OCI-LY1 (cell line): ENCODE results near the gene ZYX.

Experiments
- H2AFZ ChIP-seq: fragments of 200-600 bp; sonication (generic), shearing (Covaris generic); 2 replicates; pipeline ENCODE4 v1.6.0; 2014; ENCODE audit warnings: antibody characterized with exemption, mild to moderate bottlenecking, low read length
- H3F3A ChIP-seq: fragments of 200-600 bp; sonication (generic), shearing (Covaris generic); 2 replicates; pipeline ENCODE4 v1.6.0; 2014; ENCODE audit warnings: mild to moderate bottlenecking, antibody characterized with exemption, low read length, moderate library complexity; ENCODE audit not compliant: insufficient read depth
- H3K27ac ChIP-seq: fragments of 200-600 bp; sonication (generic); 2 replicates; pipeline ENCODE4 v1.5.1; 2014; ENCODE audit warnings: low read length, mixed run types, mild to moderate bottlenecking, low read depth; ENCODE audit not compliant: poor library complexity, severe bottlenecking
- H3K27me3 ChIP-seq: fragments of 200-600 bp; sonication (generic); 2 replicates; pipeline ENCODE4 v1.6.0; 2014; ENCODE audit warnings: antibody characterized with exemption, mild to moderate bottlenecking, low read length, moderate library complexity; ENCODE audit not compliant: insufficient read depth
- H3K36me3 ChIP-seq: fragments of 200-600 bp; sonication (generic); 2 replicates; pipeline ENCODE4 v1.6.1; 2014; ENCODE audit warnings: mild to moderate bottlenecking, antibody characterized with exemption, low read length, moderate library complexity, mixed read lengths; ENCODE audit not compliant: insufficient read depth
- H3K4me1 ChIP-seq: fragments of 200-600 bp; sonication (generic); 2 replicates; pipeline ENCODE4 v1.5.1; 2014; ENCODE audit warnings: mild to moderate bottlenecking, low read length, moderate library complexity; ENCODE audit not compliant: insufficient read depth, severe bottlenecking
- H3K4me2 ChIP-seq: fragments of 200-600 bp; sonication (generic), shearing (Covaris generic); 2 replicates; pipeline ENCODE4 v1.6.1; 2014; ENCODE audit warnings: low read length
- H3K4me3 ChIP-seq: fragments of 200-600 bp; sonication (generic); 2 replicates; pipeline ENCODE4 v1.5.1; 2014; ENCODE audit warnings: low read length, low read depth, mild to moderate bottlenecking, mixed read lengths; ENCODE audit not compliant: poor library complexity, severe bottlenecking
- H3K79me2 ChIP-seq: fragments of 200-600 bp; shearing (Covaris generic); 2 replicates; pipeline ENCODE4 v1.6.1; 2016; ENCODE audit warnings: mixed run types, low read length, mixed read lengths; ENCODE audit not compliant: insufficient read depth
- H3K9ac ChIP-seq: fragments of 200-600 bp; sonication (generic), shearing (Covaris generic); 2 replicates; pipeline ENCODE4 v1.6.1; 2014; ENCODE audit warnings: mild to moderate bottlenecking, low read length, mixed read lengths
- H3K9me2 ChIP-seq: fragments of 200-600 bp; sonication (generic), shearing (Covaris generic); 2 replicates; pipeline ENCODE4 v1.6.1; 2014; ENCODE audit warnings: low read depth, mild to moderate bottlenecking, low read length, mixed read lengths
- H3K9me3 ChIP-seq: fragments of 200-600 bp; shearing (Covaris generic); 2 replicates; pipeline ENCODE4 v1.6.1; 2014; ENCODE audit warnings: low read length, mixed read lengths
- H4K20me1 ChIP-seq: fragments of 200-600 bp; sonication (generic), shearing (Covaris generic); 2 replicates; pipeline ENCODE4 v1.6.0; 2016; ENCODE audit warnings: mild to moderate bottlenecking, low read length; ENCODE audit not compliant: insufficient read depth
- CTCF ChIP-seq: fragments of 200-600 bp; sonication (generic), shearing (Covaris generic); IDR thresholded peaks from 2 replicates; pipeline ENCODE4 v1.5.1; 2017; ENCODE audit warnings: mild to moderate bottlenecking, antibody characterized with exemption, low read length, moderate library complexity, mixed read lengths
- EZH2 ChIP-seq: fragments of 200-600 bp; sonication (generic), shearing (Covaris generic); IDR thresholded peaks from 2 replicates; pipeline ENCODE4 v1.8.0; 2017; ENCODE audit warnings: borderline replicate concordance, mixed run types, mild to moderate bottlenecking, antibody characterized with exemption, low read length, moderate library complexity, mixed read lengths

Gene ZYX

GRCh38 chr7:143396625-143397556 lies 15.7 kb downstream of the ZYX start:
- Histone ChIP-seq H3K9me2 (no peaks in the 10 kb centered on the region), H3F3A (no peaks in the 10 kb centered on the region), H3K36me3 (no peaks in the 10 kb centered on the region), H3K4me2 (no peak overlapping the region), H3K27me3 (no peaks in the 10 kb centered on the region), H3K4me1 (no peaks in the 10 kb centered on the region), H3K4me3 (no peak overlapping the region), H2AFZ (no peak overlapping the region), H3K9me3 (no peaks in the 10 kb centered on the region), H4K20me1 (no peaks in the 10 kb centered on the region), H3K27ac (no peak overlapping the region), H3K79me2 (no peaks in the 10 kb centered on the region), H3K9ac (no peak overlapping the region)
- TF ChIP-seq CTCF: no peak
- no peak for TF ChIP-seq EZH2

GRCh38 chr7:143397710-143398530 lies 16.8 kb downstream of the ZYX start:
- no peaks in the 10 kb centered on the region for H3K36me3 ChIP-seq
- no peak overlapping the region for H3K4me2 ChIP-seq
- no peaks in the 10 kb centered on the region for H3K4me1 ChIP-seq
- H3K9me2 ChIP-seq: no peaks in the 10 kb centered on the region
- H3K27me3 ChIP-seq: no peaks in the 10 kb centered on the region
- H4K20me1 ChIP-seq: no peaks in the 10 kb centered on the region
- H3K4me3 ChIP-seq: no peak overlapping the region
- H3K9me3 ChIP-seq: no peaks in the 10 kb centered on the region
- no peaks in the 10 kb centered on the region for H3F3A ChIP-seq
- TF ChIP-seq CTCF (no peak), EZH2 (no peak)
- H2AFZ ChIP-seq: no peak overlapping the region
- H3K27ac ChIP-seq: no peak overlapping the region
- no peaks in the 10 kb centered on the region for H3K79me2 ChIP-seq
- no peak overlapping the region for H3K9ac ChIP-seq

GRCh38 chr7:143398616-143399015 lies 17.5 kb downstream of the ZYX start:
- H3K4me2 ChIP-seq: no peak overlapping the region
- no peaks in the 10 kb centered on the region for H3K9me2 ChIP-seq
- no peak overlapping the region for H2AFZ ChIP-seq
- H4K20me1 ChIP-seq: no peaks in the 10 kb centered on the region
- H3K4me1 ChIP-seq: no peaks in the 10 kb centered on the region
- no peaks in the 10 kb centered on the region for H3K27me3 ChIP-seq
- H3K4me3 ChIP-seq: no peak overlapping the region
- H3K9ac ChIP-seq: no peak overlapping the region
- H3K27ac ChIP-seq: no peak overlapping the region
- no peaks in the 10 kb centered on the region for H3K79me2 ChIP-seq
- no peak for TF ChIP-seq CTCF
- TF ChIP-seq EZH2: no peak
- no peaks in the 10 kb centered on the region for H3K36me3 ChIP-seq
- H3K9me3 ChIP-seq: no peaks in the 10 kb centered on the region
- H3F3A ChIP-seq: no peaks in the 10 kb centered on the region
